ENCODE results near the gene IMMT.

DNA sequence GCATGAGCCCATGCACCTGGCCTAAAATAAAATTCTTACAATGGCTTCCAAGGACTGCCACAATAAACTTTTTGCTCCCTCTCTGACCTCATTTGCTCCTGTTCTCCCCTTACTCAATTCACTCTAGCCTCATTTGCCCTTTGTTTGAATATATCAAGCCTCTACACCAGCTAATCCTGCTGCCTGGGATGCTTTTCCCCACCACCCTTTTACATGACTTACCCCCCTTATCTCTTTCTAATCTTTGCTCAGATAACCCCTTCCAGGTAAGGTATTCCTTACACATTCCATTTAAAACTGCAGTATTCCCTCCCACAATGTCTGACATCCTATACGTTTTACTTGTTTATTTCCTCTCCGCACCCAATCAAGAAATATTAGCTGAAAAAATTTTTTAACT is 22.7 kb downstream of the IMMT start:
- TF ChIP-seq, protein P1, sequence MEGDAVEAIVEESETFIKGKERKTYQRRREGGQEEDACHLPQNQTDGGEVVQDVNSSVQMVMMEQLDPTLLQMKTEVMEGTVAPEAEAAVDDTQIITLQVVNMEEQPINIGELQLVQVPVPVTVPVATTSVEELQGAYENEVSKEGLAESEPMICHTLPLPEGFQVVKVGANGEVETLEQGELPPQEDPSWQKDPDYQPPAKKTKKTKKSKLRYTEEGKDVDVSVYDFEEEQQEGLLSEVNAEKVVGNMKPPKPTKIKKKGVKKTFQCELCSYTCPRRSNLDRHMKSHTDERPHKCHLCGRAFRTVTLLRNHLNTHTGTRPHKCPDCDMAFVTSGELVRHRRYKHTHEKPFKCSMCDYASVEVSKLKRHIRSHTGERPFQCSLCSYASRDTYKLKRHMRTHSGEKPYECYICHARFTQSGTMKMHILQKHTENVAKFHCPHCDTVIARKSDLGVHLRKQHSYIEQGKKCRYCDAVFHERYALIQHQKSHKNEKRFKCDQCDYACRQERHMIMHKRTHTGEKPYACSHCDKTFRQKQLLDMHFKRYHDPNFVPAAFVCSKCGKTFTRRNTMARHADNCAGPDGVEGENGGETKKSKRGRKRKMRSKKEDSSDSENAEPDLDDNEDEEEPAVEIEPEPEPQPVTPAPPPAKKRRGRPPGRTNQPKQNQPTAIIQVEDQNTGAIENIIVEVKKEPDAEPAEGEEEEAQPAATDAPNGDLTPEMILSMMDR (IDR thresholded peaks at IDR 0.05), result no peak
- TF ChIP-seq EZH2 (IDR thresholded peaks at IDR 0.05), result no peak

All from neural progenitor cell (in vitro differentiated cells).